HFF-Myc (cell line): ENCODE results near the gene RNF31.

Experiments used
- DNase-seq: peaks from one replicate; pipeline ENCODE4 v3.0.0-alpha.2; 2011; ENCODE audit warnings: low read depth; ENCODE audit errors: extremely low read depth
- H3K4me3 ChIP-seq: replicated peaks from 2 replicates; pipeline ENCODE4 v1.5.1; 2011; ENCODE audit warnings: low read depth, mild to moderate bottlenecking, control low read depth, low read length
- CTCF ChIP-seq: IDR thresholded peaks from 2 replicates; pipeline ENCODE4 v1.5.1; 2012; ENCODE audit warnings: mild to moderate bottlenecking, low read depth, low read length, control low read depth; ENCODE audit errors: missing control alignments

Gene RNF31

DNA sequence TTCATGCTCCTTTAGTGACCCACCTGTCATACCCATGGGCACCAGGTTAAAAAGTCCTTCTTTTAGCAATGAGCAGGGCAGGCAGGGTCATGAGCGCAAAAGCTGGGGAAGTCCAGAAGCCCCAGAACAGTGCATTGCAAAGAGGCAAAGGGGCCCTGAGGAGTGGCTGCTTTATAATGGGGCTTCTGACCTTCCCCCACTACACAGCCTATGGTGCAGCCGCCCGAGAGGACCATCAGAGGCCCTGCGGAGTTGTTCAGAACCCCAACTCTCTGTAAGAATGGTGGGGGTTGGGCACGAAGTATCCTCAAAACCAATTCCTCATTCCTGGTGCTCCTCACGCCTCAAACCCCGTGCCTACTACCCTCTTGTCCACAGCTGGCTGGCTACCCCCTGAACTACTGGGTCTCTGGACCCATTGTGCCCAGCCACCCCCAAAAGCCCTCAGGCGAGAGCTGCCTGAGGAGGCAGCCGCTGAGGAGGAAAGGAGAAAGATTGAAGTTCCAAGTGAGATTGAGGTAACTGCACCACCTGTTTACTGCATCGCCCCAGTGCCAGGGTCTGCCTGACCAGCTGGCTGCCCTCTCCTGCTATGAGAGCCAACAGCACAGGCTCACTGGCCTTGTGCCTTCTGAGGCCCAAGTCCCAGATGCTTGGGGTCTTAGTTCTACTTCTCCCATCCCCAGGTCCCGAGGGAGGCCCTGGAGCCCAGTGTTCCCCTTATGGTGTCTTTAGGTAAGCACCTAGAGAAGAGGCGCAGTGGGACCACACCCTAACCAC is 31.3 kb downstream of the RNF31 start:
- no peak overlapping the region for H3K4me3 ChIP-seq
- DNase-seq: no peak
- no peak for TF ChIP-seq CTCF

GRCh38 chr14:24179294-24179960 is 32.1 kb downstream of the RNF31 start:
- DNase-seq: no peak

GRCh38 chr14:24179961-24180796 is 32.9 kb downstream of the RNF31 start:
- no peak for TF ChIP-seq CTCF
- DNase-seq: peak; percentile 42
- H3K4me3 ChIP-seq: no peak overlapping the region

More at GRCh38 chr14:24179294-24179960, 32.1 kb downstream of the RNF31 start:
- no peak for TF ChIP-seq CTCF
- H3K4me3 ChIP-seq: no peak overlapping the region

- H3K4me3 ChIP-seq: no peak overlapping the region
- TF ChIP-seq CTCF: no peak
- DNase-seq: no peak
These were observed 34.2 kb downstream of the RNF31 start for GRCh38 chr14:24181371-24182077.

DNA sequence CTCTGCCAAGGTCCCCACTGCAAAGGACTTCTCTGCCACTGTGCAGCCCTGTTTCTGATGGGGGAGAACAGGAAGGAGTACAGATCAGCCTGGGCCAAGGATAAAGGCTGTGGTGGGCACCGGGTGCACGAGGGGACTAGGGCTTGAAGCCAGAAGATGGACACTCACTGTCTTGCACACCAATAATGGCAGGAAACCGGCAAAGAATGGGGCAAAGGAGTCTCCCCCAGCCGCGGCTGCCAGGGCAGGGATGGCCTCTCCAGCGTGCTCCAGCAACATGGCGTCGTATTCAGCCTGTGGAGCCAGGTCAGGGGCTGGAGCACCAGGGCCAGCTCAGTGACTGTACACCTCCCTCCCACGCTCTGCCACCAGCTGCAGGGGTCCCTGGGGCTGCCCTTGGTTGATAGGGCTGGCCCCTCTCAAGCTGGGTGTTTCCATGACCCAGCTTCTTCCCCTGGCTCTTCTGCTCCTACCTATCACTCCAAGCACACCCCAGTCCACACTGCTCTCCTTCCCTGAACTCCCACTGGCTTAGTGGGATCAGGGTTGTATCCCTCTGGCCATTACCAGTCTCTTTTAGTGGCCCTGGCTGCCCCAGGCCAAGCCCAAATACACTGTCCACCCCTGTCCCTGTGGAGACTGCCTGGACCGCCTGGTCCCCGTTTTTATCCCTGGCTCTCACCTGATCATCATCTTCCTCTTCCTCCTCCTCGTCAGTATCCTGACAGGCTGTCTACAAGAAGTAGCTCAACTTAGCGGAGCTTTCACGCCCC is 35.0 kb downstream of the RNF31 start:
- TF ChIP-seq CTCF: no peak
- H3K4me3 ChIP-seq: no peak overlapping the region
- no peak for DNase-seq
